ENCODE measurements around the gene ATG5.

The ATG5 gene

DNA sequence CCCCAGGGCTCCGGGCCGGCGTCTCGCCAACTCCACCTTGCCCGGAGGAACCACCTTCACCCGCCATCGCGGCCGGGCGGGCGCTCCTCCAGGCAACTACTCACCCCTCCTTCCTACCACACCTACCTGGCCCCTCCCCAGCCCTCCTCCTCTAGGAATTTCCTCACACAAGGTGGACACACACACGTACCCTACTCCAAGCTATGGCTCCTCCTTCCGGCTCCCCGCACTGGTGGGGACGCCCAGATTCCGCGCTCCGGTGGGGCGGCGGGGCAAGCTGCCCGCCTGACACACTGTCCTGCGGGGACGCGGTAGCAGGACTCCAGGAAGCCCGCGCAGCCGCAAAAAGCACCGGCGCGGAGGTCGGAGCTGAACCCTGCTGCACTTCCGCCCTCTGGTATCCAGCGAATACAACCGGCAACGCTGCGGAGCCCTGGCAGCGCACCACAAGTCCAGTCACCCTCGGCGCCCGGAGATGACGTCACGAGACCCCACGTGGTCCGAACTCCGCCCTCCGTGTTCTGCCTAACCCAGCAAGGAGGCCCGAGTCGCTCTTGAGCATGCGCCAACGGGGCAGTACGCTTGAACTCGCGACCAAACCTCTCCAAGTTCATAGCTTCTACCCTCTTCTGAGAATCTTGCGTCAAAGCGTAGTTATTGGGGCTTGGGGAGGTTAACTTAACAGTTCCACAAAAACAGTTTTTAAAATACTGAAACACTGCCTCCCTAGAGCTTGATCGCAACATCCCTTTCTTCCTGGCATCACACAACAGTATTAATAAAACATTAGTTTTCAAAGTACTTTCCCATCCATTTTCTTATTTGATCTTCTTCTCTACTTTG is at the start of gene ATG5:
ATG5 (minus strand) TSS at position 425 of the 843 bp plus-strand sequence. CDS start 9,552 bp downstream, outside the sequence.
- peak; percentile 95 to 97 for DNase-seq

DNA sequence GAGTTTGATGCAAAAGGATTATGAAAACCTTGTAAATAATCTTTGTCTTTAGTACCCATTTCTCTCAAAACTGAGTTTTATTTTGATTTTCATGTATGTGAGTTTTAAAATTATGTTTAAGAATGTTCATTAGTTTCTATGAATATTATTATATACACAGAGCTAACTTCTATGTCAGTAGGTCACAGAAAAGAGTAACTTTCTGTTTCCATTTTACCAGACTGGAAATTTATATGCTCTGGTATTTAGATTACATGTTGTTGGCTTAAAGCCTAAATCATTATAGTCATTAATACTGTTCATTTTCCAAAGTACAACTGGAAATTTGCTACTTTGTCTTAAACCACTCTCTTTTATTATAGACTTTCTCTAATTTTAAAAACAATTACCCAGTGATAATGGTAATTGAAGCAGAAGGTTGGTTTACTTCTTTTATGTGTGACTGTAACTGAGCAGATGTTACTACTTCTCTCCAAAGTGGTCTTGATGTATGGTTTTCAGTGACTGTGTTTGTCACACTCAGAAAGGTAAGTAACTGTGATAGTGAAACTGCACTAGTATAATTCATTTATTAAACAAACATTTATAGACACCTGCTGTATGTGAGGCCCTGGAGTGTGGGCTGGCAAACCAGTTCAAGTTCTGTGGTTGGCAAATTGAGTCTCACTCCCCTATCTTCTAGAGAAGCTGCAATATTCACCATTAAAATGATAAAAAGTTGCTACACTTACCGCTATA is 48.1 kb upstream of the ATG5 start:
- DNase-seq = no peak

GRCh38 chr6:106372838-106373501 is 47.4 kb upstream of the ATG5 start:
- no peak for DNase-seq

DNA sequence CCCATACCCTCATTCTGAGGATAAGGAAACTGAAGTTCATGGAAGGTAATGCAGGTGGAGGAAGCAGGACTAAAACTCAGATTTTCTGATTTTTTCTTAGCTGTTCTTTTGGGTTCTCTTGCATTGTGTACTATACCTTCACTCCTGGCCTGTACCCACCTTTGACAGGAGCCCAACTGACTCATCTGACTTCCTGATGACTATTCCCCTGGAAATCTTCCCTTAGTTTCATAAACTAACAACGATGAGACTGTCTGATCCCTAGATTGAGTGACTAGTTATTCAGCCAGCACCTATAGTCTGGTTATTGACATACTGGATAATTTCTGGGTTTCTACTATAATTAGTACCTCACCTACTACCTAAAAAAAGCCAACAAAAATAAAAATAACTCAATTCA is 45.1 kb upstream of the ATG5 start:
- DNase-seq = no peak

GRCh38 chr6:106369739-106370138 is 44.2 kb upstream of the ATG5 start:
- DNase-seq = no peak

- DNase-seq = no peak
Observed at GRCh38 chr6:106363401-106364138, 38.0 kb upstream of the ATG5 start.

- no peak for DNase-seq
Observed at GRCh38 chr6:106360989-106361430, 35.5 kb upstream of the ATG5 start.

- DNase-seq = peak in 1 of 2 experiments; percentile 34
Observed at GRCh38 chr6:106360410-106360988, 34.9 kb upstream of the ATG5 start, which contains the start of gene CRYBG1. CRYBG1 (plus strand) TSS chr6:106360717; CDS start chr6:106360909, 192 bp downstream.

GRCh38 chr6:106359959-106360409 is 34.4 kb upstream of the ATG5 start:
- no peak for DNase-seq

DNA sequence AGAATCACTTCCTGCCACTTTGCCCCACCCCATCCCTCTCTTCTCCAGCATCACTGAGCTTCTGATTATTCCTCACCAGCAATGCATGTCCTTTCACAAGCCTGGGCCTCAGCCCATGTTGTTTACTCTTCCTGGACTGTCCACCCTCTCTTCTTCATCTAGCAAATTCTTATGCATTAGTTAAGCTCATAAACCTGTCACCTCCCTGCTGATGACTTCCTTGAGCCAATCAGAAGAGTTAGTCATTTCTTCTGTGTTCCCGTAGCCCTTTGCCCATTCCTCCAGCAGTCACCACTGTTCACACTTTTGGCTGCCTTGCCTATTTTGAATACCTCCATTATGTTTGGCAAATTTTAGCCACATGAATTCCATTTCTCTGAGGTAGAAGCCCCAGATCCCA is 30.8 kb upstream of the ATG5 start:
- no peak for DNase-seq

- DNase-seq = no peak
Observed at GRCh38 chr6:106347219-106347618, 21.7 kb upstream of the ATG5 start.

- DNase-seq = peak; percentile 33 to 63
Observed at GRCh38 chr6:106339334-106340029, 13.9 kb upstream of the ATG5 start.

DNA sequence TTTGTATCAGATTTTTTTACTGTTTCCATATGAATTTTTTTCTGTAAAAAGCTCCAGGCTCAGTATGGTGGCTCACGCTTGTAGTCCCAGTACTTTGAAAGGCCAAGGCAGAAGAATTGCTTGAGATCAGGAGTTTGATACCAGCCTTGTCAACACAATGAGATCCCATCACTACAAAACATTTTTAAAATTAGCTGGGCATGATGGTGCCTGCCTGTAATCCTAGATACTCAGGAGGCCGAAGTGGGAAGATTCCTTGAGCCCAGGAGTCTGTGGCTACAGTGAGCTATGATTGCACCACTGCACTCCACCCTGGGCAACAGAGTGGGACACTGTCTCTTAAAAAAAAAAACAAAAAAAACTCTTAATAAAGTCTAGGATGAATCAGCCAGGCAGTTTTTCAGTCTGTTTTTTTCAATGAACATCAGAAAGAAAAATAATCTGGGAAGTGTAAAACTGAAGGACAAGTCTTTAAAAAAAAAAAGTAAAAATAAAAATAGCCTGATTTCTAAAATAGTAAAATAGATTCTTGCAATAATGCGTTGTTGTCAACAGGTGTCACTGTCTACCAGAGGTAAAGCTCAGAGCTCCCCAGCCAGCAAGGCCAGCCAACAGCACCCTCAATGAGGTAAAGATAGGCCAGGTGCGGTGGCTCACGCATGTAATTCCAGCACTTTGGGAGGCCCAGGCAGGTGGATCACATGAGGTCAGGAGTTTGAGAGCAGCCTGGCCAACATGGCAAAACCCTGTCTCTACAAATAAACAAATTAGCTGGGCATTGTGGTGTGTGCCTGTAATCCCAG is 9.3 kb upstream of the ATG5 start:
- DNase-seq = peak in 1 of 2 experiments; percentile 41

GRCh38 chr6:106324726-106325335 is 729 bp downstream of the ATG5 start:
- DNase-seq = no peak

GRCh38 chr6:106321940-106322339 is 3.6 kb downstream of the ATG5 start:
- DNase-seq = no peak

DNA sequence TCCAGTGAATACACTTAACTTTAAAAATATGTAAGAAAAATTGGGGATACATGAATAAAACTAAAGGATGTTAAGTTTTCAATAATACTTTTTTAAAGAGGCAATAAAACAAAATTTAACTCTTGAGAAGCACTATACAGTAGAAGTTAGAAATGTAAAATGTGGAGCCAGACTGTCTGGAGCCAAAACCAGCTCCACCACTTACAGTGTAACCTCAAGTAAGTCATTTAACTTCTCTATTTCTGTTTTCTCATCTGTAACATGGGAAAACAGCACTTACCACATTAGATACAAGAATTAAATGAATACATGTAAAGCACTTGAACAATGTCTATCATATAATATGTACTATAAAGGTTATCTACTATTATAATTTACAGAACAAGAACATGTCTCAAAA is 6.7 kb downstream of the ATG5 start:
- DNase-seq = no peak

GRCh38 chr6:106318061-106318460 is 7.5 kb downstream of the ATG5 start:
- DNase-seq = no peak

- no peak for DNase-seq
Observed at GRCh38 chr6:106316375-106316766, 9.2 kb downstream of the ATG5 start.

GRCh38 chr6:106315765-106316374 is 9.7 kb downstream of the ATG5 start:
- no peak for DNase-seq
